BE2C (cell line): Measurements from ENCODE around the gene CYSTM1.

Experiments
- DNase-seq: peaks from one replicate; pipeline ENCODE4 v3.0.0-alpha.2; 2020
- H3K27me3 ChIP-seq: fragments of 250-450 bp; sonication (Bioruptor Pico); 2 replicates; pipeline ENCODE4 v1.5.1; 2020; ENCODE audit warnings: mild to moderate bottlenecking
- H3K36me3 ChIP-seq: fragments of 250-450 bp; sonication (Bioruptor Pico); 2 replicates; pipeline ENCODE4 v1.5.1; 2020; ENCODE audit warnings: mild to moderate bottlenecking
- H3K4me1 ChIP-seq: fragments of 250-450 bp; sonication (Bioruptor Pico); 2 replicates; pipeline ENCODE4 v1.5.1; 2020
- H3K4me3 ChIP-seq: 2 replicates; pipeline ENCODE4 v1.5.1; 2011; ENCODE audit warnings: low read depth, low read length
- H3K9me3 ChIP-seq: fragments of 250-450 bp; sonication (Bioruptor Pico); 2 replicates; pipeline ENCODE4 v1.5.1; 2020
- TF ChIP-seq, protein P1 (sequence below): IDR thresholded peaks from 2 replicates; pipeline ENCODE4 v1.5.1; 2012; ENCODE audit warnings: mild to moderate bottlenecking, low read depth, low read length

Gene CYSTM1

DNA sequence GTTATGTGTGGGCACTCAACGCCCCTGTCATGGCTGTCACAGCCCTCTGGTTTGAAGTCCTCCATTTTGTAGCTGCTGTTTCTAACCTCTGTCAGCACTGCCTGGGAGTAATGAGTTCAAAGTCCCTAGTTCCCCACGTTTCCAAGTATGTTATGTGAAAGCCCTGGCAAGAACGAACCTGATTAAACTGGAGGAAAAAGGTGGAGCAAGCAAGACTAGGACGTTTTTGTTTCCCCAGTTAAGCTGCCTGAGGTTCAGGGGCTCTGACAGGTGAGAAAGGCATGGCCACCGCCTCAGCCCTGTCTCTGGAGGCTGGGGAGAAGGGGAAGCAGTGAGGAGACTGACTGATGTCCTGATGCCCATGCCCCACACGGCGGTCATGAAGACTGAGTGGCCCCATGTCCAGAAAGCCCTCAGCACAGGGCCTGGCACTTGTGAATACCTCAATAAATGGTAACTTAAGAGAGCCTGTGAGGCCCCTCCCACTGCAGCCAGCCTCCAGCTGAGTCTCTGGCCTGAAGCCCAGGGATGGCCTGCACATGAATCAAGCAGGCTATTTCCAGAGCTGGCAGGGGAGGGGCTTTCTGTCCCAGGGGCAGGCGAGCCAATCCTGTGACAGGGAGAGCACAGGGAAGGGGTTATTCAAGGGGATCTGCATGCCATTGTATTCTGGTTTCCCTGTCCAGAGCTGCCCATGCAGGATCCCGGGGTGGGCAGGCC lies 66.2 kb downstream of the CYSTM1 start:
- TF ChIP-seq, protein P1, sequence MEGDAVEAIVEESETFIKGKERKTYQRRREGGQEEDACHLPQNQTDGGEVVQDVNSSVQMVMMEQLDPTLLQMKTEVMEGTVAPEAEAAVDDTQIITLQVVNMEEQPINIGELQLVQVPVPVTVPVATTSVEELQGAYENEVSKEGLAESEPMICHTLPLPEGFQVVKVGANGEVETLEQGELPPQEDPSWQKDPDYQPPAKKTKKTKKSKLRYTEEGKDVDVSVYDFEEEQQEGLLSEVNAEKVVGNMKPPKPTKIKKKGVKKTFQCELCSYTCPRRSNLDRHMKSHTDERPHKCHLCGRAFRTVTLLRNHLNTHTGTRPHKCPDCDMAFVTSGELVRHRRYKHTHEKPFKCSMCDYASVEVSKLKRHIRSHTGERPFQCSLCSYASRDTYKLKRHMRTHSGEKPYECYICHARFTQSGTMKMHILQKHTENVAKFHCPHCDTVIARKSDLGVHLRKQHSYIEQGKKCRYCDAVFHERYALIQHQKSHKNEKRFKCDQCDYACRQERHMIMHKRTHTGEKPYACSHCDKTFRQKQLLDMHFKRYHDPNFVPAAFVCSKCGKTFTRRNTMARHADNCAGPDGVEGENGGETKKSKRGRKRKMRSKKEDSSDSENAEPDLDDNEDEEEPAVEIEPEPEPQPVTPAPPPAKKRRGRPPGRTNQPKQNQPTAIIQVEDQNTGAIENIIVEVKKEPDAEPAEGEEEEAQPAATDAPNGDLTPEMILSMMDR = no peak

DNA sequence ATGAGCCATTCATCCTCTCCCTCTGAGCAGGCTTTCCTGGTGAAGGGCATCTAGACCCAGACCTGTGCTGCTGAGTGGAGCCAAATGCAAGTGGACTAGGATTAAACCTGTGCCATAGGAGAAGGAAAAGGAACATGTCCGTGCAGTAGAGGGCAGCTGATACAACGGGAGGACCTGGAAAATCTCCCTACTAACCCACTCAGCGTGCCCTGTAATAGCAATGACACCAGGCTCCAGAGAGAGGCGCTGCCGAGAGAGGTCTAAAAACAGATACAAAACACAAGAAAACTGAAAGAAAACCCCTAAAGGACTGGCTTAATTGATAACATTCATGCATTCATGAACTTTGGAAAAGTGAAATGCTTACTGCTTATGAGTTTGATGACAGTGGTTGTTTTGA lies 67.1 kb downstream of the CYSTM1 start:
- H3K27me3 ChIP-seq = no peaks in the 10 kb centered on the region
- H3K9me3 ChIP-seq = no peaks in the 10 kb centered on the region
- H3K4me1 ChIP-seq = peaks cover 15% of the 10 kb centered on the region
- TF ChIP-seq, protein P1 = peak; percentile 6; the same call in 1 of the 2 replicates
- peaks cover 14% of the 10 kb centered on the region for H3K36me3 ChIP-seq
- H3K4me3 ChIP-seq = no peak overlapping the region
- DNase-seq = no peak

More for the DNA sequence above, 66.2 kb downstream of the CYSTM1 start:
- H3K4me1 ChIP-seq = peaks cover 15% of the 10 kb centered on the region
- H3K9me3 ChIP-seq = no peaks in the 10 kb centered on the region
- DNase-seq = peak; percentile 96
- no peak overlapping the region for H3K4me3 ChIP-seq
- no peaks in the 10 kb centered on the region for H3K27me3 ChIP-seq
- H3K36me3 ChIP-seq = peaks cover 14% of the 10 kb centered on the region

DNA sequence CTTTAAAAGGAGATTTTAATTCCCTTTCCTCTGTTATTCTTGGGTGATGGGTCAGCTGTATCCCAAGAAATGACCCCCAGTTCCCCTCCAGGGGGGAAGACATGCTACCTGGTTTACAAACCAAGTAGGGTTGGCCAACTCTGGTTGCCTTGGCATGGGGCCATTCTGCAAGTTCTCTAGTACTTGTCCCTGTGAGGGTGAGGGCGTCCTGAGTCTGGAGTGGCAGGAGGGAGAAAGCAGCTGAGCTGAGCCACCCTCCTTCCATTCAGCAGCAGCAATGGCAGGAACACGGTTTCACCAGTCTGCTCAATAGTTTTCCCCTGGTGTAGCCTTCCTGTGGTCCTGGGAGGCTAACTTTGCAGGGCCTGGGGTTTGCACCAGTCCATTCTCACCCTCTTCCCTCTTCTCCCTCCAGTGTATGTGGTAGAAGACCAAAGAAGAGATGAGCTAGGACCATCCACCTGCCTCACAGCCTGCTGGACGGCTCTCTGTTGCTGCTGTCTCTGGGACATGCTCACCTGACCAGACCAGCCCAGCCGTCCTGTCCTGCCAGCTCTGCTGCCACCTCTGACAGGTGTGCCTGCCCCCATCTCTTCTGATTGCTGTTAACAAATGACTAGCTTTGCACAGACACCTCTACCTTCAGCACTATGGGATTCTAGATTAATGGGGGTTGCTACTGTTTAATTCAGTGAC lies 68.0 kb downstream of the CYSTM1 start:
- H3K36me3 ChIP-seq = peaks cover 14% of the 10 kb centered on the region

DNA sequence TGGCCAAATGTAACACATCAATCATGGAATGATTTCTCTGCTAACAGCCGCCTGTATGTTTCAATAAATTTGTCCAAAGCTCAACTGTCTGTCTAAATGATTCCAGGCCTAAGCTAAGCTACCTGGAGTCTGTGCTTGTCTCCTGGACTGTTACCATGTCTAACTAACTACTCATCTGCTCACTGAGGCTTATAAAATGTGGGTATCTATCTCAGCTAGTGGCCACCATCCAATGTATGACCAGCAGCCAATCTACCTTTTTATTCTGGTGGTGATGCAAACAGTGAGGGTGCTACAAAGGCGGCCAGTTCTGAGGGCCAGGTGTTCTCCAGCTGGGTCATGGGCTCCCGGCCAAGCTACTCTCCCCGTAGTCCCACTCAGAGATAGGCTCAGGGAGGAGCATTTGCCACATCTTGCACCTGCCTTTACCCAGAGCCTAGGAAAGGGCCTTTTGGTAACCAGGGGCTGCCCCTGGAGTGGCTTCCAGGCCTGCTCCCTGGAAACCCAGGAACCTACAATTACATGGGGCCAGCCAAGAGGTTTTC lies 68.8 kb downstream of the CYSTM1 start:
- Histone ChIP-seq H3K4me1 (peaks cover 15% of the 10 kb centered on the region), H3K4me3 (no peak overlapping the region), H3K27me3 (no peaks in the 10 kb centered on the region), H3K9me3 (no peaks in the 10 kb centered on the region), H3K36me3 (peaks cover 14% of the 10 kb centered on the region)
- TF ChIP-seq, protein P1 = no peak
- DNase-seq = no peak

More for the DNA sequence above, 68.0 kb downstream of the CYSTM1 start:
- TF ChIP-seq, protein P1 = no peak
- H3K4me3 ChIP-seq = no peak overlapping the region
- no peaks in the 10 kb centered on the region for H3K27me3 ChIP-seq
- no peak for DNase-seq
- peaks cover 15% of the 10 kb centered on the region for H3K4me1 ChIP-seq
- no peaks in the 10 kb centered on the region for H3K9me3 ChIP-seq

DNA sequence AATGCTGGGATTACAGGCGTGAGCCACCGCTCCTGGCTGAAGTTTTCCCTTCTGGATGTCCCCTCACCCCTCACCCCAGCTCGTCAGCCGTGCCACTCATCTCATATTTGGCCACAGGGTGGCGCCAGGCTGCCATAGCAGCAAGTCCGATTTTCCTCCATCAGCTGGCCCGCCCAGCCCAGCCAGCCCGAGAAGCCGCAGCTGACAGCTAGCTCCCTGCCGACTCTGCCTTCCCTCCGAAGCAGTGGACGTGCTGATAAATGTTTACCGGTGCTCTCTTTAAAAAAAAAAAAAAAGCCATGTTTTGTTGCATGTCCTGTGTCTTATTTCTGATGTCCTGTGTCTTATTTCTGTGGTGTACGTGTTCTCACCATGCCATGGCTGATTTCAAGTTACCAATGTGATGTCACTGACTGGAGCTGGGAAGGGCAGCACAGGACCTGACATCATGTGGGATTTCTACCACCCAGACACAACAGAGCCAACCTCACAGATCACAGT lies 69.6 kb downstream of the CYSTM1 start:
- peaks cover 15% of the 10 kb centered on the region for H3K4me1 ChIP-seq
- H3K36me3 ChIP-seq = peaks cover 14% of the 10 kb centered on the region
- no peaks in the 10 kb centered on the region for H3K27me3 ChIP-seq

More for the DNA sequence above, 69.6 kb downstream of the CYSTM1 start:
- peak; percentile 95 for DNase-seq
- H3K9me3 ChIP-seq = no peaks in the 10 kb centered on the region
- no peak overlapping the region for H3K4me3 ChIP-seq
- TF ChIP-seq, protein P1 = peak; percentile 82
